GM12878 (cell line): ENCODE results near the gene ASB9.

Experiments used
- CREB1 ChIP-seq: IDR thresholded peaks from 2 replicates; pipeline ENCODE4 v1.6.1; 2012; ENCODE audit warnings: low read depth, mild to moderate bottlenecking, inconsistent platforms
- CTCF ChIP-seq, 3 experiments: IDR thresholded peaks in 2 of 3; conservative IDR thresholded peaks in 1 of 3; 2 replicates each; pipeline ENCODE4 v1.5.1; 2011; ENCODE audit warnings: low read depth in 3 of 3, low read length in 3 of 3, mild to moderate bottlenecking in 3 of 3, control low read depth in 2 of 3, moderate library complexity in 2 of 3, inconsistent platforms in 1 of 3, mixed read lengths in 1 of 3; ENCODE audit not compliant: control insufficient read depth in 2 of 3, insufficient read depth in 1 of 3; ENCODE audit errors: extremely low read depth in 1 of 3
- EZH2 ChIP-seq: IDR thresholded peaks from 2 replicates; pipeline ENCODE4 v1.6.1; 2012; ENCODE audit warnings: low read depth, mild to moderate bottlenecking, control low read depth, inconsistent platforms, low read length, borderline replicate concordance; ENCODE audit not compliant: control insufficient read depth
- POLR2AphosphoS5 ChIP-seq: IDR thresholded peaks from 2 replicates; pipeline ENCODE4 v1.6.1; 2011; ENCODE audit warnings: mild to moderate bottlenecking, low read length, inconsistent platforms

DNA sequence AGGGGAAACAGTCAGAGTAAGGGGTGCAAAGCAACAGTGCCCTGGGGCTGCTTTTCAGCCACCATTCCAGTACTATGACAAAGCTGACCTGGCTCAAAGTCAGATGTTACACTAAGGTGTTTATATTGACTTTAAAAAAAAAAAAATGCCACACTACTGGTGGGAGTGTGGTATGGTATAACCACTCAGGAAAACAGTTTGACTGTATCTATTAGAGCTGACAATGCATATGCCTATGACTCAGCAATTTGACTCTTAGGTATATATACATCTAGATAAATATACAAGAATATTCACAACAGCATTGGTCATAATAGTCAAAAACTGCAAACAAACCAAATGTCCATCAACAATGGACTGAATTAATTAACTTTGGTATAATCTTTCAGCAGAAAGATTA, 15.0 kb downstream of the ASB9 start:
- no peak for TF ChIP-seq CREB1
- no peak for TF ChIP-seq EZH2
- no peak for TF ChIP-seq CTCF (IDR thresholded peaks at IDR 0.05 in 2 of 3, conservative IDR thresholded peaks at IDR 0.05 in 1 of 3; ENCODE audit: control insufficient read depth in 2 of 3, extremely low read depth in 1 of 3, insufficient read depth in 1 of 3, low read depth in 3 of 3, low read length in 3 of 3)
- no peak for TF ChIP-seq POLR2AphosphoS5
